Esophagus squamous epithelium (tissue), 4 donors: ENCODE measurements around the gene JMJD6.

ENCODE experiments used
- CTCF ChIP-seq, 6 experiments: fragments of 450-650 bp in 4 of 6; fragments of 200-600 bp in 2 of 6; sonication (generic) in 2 of 6; IDR thresholded peaks; one replicate each; pipeline ENCODE4 v1.5.1; 2016 to 2019; ENCODE audit warnings: antibody characterized with exemption in 6 of 6, mild to moderate bottlenecking in 4 of 6, moderate library complexity in 4 of 6
- POLR2A ChIP-seq, 4 donors: fragments of 450-650 bp; IDR thresholded peaks; one replicate each; pipeline ENCODE4 v1.6.1; 2017; ENCODE audit warnings: antibody characterized with exemption in 4 of 4, mild to moderate bottlenecking in 4 of 4, moderate library complexity in 3 of 4

GRCh38 chr17:76758570-76758969 is 32.2 kb upstream of the JMJD6 start:
- no peak for TF ChIP-seq CTCF (IDR thresholded peaks at IDR 0.05)
- no peak for TF ChIP-seq POLR2A (IDR thresholded peaks at IDR 0.05)
